Activated CD4-positive, CD25-positive, alpha-beta regulatory T cell treated with anti-CD3 and anti-CD28 coated beads, Interleukin-2, amount 50 U/mL, for 24 hours (primary cell): ENCODE measurements around the gene PHAX.
A peak's percentile ranks its signal among the peaks of the same experiment; 100 is the strongest.
"Not testable (repeated sequence)": the region's sequence is repeated elsewhere in the genome, so short reads cannot be mapped to it uniquely, and the experiment has no call there.

Experiments used
- ATAC-seq, 2 donors: fragments of 150-1000 bp; cut with Tn5 transposase; one replicate each; pipeline ENCODE4 v1.10.0; 2021; ENCODE audit warnings: mild to moderate bottlenecking in 1 of 2, moderate library complexity in 1 of 2

PHAX gene

DNA sequence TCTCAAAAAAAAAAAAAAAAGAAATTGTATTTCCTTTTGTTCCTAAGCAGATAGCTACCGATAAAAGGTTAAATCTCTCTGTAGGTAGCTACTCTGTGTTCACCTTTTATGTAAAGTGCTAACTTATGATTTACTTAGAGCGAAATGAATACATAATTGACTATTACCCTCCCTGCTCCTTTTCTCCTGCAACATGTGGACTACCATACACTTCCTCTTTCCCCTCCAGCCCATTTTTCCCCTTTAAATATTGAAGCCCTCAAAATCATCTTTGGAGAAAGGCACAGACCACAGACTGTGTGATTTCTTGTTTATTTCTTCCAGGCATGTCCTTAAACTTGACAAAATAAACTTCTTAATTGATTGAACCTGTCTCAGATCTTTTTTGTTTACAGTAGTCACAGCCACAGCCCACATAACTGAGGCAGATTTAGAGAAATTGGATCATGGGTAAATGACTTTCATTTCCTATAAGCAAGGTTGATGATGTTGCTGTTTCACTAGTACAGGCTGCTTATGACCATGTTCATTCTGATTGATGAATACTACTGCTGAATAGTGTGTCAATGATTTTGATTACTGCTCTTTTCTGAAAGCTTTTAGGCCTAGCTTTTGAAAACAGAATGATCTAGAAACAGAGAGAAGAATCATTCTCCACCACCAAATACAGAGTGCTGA, 59.2 kb downstream of the PHAX start:
- peak; percentile 41 to 61 for ATAC-seq

DNA sequence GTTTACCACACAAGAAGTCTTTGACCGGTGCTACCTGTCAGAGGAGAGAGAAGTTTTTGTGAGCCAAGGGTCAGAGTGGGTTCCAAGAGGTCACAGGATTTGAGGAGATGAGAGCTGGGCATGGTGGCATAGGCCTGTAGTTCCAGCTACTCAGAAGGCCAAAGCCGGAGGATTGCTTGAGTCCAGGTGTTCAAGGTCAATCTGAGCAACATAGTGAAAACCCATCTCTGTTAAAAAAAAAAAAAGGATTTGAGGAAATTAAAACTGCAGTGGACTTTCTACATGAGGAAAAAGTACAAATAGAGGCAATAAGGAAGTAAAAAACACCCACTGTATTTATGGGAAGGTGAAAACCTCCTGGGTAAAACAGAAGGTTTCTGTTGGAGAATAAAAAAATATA, 63.8 kb downstream of the PHAX start:
- no peak for ATAC-seq

DNA sequence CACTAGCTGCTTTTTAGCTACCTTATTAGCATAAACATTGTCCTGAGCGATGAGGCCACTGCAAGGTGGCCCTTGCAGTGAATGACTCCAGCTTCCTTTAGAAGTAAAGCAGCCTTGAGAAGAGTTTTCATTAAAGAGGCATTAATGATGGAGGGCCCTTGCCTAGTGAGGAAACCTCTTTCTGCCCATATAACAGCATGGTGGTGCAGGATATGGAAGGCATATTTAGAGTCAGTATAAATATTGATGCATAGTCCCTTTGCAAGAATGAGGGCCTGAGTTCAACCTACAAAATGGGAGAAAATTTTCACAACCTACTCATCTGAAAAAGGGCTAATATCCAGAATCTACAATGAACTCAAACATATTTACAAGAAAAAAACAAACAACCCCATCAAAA, 69.4 kb downstream of the PHAX start:
- ATAC-seq: not testable (repeated sequence)

DNA sequence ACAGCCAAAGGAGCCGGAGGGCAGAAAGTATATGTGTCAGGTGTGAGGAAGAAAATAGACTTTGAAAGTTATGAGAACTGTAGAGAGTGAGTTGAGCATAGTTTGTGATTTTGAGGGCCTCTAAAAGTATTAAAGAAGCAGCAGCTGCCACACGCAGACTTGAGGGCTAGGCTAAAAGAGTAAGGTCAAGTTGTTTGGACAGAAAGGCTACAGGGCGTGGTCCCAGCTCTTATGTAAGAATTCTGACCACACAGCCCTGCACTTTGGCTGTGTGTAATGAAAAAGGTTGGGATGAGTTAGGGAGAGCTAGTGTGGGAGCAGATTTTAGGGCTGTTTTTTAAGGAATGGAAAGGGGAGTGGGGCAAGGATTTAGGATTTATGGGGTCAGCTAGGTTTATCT, 70.9 kb downstream of the PHAX start:
- not testable (repeated sequence) for ATAC-seq

DNA sequence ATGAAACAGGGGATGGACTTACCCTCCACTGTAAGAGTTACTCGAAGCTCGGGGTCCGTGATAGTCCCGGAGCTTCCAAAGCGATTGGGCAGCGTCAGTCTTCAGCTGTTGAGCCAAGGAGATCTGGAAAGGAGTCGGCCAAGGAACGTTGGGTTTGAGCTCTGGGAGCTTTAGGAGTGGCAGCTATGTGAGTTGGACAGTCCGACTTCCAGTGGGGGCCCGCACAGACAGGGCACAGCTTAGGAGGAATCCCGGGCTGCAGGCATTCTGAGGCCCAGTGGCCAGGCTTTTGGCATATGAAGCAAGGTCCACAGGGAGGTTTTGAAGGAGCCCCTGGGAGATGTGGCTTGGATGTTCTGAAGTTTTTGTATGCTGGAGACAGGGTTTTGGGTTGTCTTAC, 72.7 kb downstream of the PHAX start:
- ATAC-seq: no peak

DNA sequence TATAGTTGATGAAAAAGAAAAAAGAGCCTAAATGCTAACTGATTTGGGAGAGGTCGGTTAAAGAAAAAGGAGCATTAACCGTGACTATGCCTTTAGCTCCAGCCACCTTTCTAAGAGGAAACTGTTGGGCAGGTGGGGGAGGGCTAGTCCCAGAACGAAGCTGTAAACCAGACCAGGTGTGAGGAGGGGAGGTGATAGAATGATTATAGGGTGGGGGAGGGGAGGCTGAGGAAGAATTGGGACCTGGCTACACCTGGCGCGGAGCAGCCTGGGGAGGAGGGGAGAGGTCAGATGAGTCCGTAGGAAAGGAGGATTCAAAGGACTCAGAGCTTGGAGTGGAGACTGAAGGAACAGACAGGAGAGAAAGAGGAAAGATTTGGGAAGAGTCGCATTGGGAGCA, 73.4 kb downstream of the PHAX start:
- no peak for ATAC-seq

DNA sequence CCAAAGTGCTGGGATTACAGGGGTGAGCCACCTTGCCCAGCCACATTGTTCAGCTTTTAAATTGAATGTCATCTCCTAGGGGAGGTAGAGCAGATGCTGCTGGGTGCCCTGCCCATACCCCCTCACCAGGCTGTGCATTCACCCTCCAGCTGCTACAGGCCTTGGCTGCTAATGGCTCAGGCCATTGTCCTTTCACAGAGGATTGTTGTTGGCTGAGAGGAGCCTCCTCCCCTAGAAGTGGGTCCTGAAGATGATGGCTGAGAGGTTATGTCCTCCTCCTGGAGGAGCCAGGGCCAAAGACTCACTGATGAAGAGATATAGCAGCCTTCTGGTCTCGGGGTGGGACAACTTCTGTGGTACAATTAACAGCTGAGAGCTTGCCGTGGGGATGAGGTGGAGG, 74.6 kb downstream of the PHAX start:
- no peak for ATAC-seq

DNA sequence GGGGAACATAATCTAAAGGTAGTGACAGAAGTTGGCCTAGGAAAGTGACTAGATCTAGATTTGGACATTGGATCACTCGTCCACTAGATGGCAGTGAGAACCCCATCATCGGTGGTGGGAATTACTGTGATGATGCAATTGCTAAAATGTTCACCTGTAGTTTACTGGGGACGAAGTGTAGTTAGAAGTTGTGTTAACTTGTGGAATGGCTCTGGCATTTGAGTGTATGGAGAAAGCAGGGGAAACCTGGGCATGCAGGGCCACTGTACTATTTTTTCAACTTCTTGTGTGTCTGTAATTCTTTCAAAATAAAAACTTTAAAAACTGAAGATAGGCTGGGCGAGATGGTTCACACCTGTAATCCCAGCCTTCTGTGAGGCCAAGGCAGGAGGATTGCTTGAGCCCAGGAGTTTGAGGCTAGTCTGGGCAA, 75.5 kb downstream of the PHAX start:
- peak; percentile 84 to 85 for ATAC-seq
